ENCODE data around the gene SLC9A3. TPM values are rescaled to one million over a fixed set of nuclear protein-coding genes. Genes with fewer than 3 reads are reported as not detected.

The SLC9A3 gene
- total and polyA plus RNA-seq, 7 donors, result 0.81 to 1.7 (median 1.2) TPM

DNA sequence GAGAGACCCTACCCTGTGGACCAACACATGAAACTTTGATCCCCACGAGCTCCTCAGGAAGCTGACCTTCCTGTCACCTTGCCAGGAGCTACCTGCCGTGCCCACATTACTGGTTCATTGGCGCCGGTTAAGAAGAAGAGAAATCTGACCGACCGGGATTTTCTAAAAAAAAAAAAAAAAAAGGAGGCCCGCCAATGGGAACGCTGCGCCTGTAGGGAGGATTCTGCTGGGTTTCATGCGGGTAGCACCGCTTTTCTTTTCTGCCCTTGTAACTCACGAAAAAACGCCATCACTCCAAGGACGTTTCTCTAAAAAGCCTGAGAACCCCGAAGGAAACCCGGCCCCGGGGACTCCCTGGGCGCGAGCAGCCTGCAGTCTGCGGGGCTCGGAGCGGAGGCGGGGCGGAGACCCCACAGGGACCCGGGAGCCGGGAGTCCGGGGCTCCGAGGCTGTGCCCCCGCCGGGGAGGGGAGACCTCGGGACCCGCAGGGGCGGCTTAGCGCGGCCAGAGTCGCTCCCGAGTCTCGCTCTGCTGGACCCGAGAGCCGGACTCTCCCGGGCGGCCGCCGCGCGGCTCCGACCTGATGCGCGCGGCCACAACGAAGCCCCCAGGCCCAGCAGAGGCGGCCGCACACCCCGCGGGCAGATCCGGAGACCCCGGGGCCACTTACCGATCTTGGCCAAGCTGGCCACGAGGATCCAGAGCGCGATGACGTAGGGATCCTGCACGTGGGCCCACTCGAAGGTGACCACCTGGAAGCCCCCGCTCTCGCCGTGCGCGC, 617 bp downstream of the SLC9A3 start:
- DNase-seq (no peak), ATAC-seq (no peak)
- no peaks in the 10 kb centered on the region for H3K9me3 ChIP-seq
- H3K27ac ChIP-seq, result no peak overlapping the region
- no peaks in the 10 kb centered on the region for H3K4me1 ChIP-seq
- TF ChIP-seq, protein P1, sequence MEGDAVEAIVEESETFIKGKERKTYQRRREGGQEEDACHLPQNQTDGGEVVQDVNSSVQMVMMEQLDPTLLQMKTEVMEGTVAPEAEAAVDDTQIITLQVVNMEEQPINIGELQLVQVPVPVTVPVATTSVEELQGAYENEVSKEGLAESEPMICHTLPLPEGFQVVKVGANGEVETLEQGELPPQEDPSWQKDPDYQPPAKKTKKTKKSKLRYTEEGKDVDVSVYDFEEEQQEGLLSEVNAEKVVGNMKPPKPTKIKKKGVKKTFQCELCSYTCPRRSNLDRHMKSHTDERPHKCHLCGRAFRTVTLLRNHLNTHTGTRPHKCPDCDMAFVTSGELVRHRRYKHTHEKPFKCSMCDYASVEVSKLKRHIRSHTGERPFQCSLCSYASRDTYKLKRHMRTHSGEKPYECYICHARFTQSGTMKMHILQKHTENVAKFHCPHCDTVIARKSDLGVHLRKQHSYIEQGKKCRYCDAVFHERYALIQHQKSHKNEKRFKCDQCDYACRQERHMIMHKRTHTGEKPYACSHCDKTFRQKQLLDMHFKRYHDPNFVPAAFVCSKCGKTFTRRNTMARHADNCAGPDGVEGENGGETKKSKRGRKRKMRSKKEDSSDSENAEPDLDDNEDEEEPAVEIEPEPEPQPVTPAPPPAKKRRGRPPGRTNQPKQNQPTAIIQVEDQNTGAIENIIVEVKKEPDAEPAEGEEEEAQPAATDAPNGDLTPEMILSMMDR (IDR thresholded peaks at IDR 0.05), result no peak
- 1% methylated on average over 59 to 69 of the region's 69 CpGs for WGBS, 3 donors
- H3K27me3 ChIP-seq (ENCODE audit: insufficient read depth in 3 of 3, low read length in 2 of 3), result peaks cover 0 to 98% (median 32%) of the 10 kb centered on the region in 3 donors
- intact Hi-C loops (cut with DNase I), result no loop called here
- peak overlapping the region; percentile 25 for H3K4me3 ChIP-seq
- no peaks in the 10 kb centered on the region for H3K36me3 ChIP-seq (ENCODE audit: insufficient read depth in 1 of 2, low read depth in 1 of 2)

DNA sequence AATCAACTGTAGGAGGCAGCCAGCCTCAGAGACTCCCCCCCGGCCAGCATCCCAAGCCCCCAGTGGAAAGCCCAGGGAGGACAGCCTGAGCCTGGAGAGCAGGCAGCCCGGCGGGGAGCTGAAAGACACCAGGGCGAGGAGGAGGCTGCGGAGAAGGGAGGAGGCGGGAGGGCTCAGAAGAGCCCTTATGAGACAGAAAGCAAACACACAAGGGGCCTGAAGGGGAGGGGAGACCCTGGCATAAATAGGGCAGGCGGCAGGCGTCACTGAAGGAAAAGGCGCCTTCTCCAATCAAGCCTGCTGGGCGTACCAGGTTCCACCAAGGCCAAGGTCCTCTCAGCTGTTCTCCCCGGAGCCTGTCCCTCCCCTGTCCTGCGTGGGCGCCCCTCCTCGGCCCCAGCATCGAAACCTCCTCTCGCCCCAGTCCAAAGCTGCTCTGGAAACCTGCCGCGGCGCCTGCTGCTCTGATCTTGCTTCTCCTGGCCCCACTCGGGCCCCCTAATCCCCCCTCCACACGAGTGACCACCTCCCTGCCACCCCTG, 1.3 kb downstream of the SLC9A3 start:
- H3K27ac ChIP-seq, result no peak overlapping the region
- H3K27me3 ChIP-seq (ENCODE audit: insufficient read depth in 3 of 3, low read length in 2 of 3), result peaks cover 0 to 98% (median 31%) of the 10 kb centered on the region in 3 donors
- DNase-seq (no peak), ATAC-seq (peak in 1 of 4 donors; percentile 36)
- no peaks in the 10 kb centered on the region for H3K9me3 ChIP-seq
- no peaks in the 10 kb centered on the region for H3K36me3 ChIP-seq (ENCODE audit: insufficient read depth in 1 of 2, low read depth in 1 of 2)
- no peak overlapping the region for H3K4me3 ChIP-seq
- H3K4me1 ChIP-seq, result no peaks in the 10 kb centered on the region
- intact Hi-C loops (cut with DNase I), result no loop called here
- WGBS, 3 donors, result 10 to 24% (median 18%) methylated on average over 17 to 21 of the region's 21 CpGs
- TF ChIP-seq, protein P1 (IDR thresholded peaks at IDR 0.05), result no peak

DNA sequence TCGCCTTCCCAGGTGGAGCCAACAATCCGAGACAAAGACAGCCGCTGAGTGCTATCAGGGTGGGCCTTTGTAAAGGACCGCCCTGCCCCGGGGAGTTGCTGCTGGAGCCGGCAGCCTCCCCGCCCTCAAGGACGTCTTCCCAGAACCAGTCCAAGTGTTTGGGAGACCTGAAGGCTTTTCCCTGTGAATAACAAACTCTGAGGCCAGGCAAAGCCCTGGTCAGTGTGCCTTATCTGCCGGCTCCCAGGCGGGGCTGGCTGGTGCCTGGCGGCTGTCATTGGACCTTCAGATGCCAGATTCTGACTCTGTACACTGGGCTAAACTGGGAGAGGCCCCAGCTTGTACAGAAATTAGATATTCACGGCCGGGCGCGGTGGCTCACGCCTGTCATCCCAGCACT, 2.1 kb downstream of the SLC9A3 start:
- WGBS, 3 donors, result 52 to 54% (median 54%) methylated on average over 16 of the region's 16 CpGs
- no peak for ATAC-seq
- DNase-seq, result no peak

DNA sequence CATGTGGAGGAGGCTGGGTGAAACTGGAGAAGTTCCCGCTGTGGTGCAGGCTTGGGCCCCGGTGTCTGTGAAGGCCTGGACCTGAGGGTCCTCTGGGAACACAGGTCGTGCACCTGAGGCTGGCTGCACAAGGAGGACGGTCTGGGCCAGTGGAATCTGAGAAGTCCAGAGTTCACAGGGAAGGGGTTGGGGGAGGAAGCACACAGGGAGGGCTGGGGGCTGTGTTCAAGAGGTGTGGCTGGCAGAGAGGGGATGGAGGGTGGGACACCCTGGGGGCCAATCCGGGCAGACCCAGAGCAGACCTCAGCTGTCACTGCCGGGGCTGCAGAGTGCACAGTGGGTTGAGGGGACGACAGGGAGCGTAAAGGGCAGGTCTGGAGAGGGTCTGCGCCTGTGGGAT, 2.6 kb downstream of the SLC9A3 start:
- Histone ChIP-seq H3K27ac (no peak overlapping the region), H3K4me3 (no peak overlapping the region), H3K36me3 (ENCODE audit: insufficient read depth in 1 of 2, low read depth in 1 of 2) (no peaks in the 10 kb centered on the region), H3K9me3 (no peaks in the 10 kb centered on the region), H3K27me3 (ENCODE audit: insufficient read depth in 3 of 3, low read length in 2 of 3) (peaks cover 0 to 96% (median 26%) of the 10 kb centered on the region in 3 donors), H3K4me1 (no peaks in the 10 kb centered on the region)
- WGBS, 3 donors, result 38 to 41% (median 39%) methylated on average over 9 of the region's 9 CpGs
- TF ChIP-seq, protein P1 (IDR thresholded peaks at IDR 0.05), result no peak
- intact Hi-C loops (cut with DNase I), result no loop called here
- ATAC-seq (no peak), DNase-seq (no peak)

More for the DNA sequence above, 2.1 kb downstream of the SLC9A3 start:
- intact Hi-C loops (cut with DNase I), result no loop called here
- TF ChIP-seq, protein P1 (IDR thresholded peaks at IDR 0.05), result no peak
- Histone ChIP-seq H3K4me1 (no peaks in the 10 kb centered on the region), H3K4me3 (no peak overlapping the region), H3K9me3 (no peaks in the 10 kb centered on the region), H3K27ac (no peak overlapping the region), H3K27me3 (ENCODE audit: insufficient read depth in 3 of 3, low read length in 2 of 3) (peaks cover 0 to 96% (median 31%) of the 10 kb centered on the region in 3 donors), H3K36me3 (ENCODE audit: insufficient read depth in 1 of 2, low read depth in 1 of 2) (no peaks in the 10 kb centered on the region)

Measured in psoas muscle (tissue), 8 donors.